GM18519 (cell line): Measurements from ENCODE around the gene GTSF1L.

Experiments used
- ATAC-seq: cut with Tn5 transposase; IDR thresholded peaks from one replicate; pipeline ENCODE4 v1.9.1; 2021; ENCODE audit warnings: mild to moderate bottlenecking, moderate library complexity; ENCODE audit not compliant: unreplicated experiment, low FRiP score

GTSF1L gene

DNA sequence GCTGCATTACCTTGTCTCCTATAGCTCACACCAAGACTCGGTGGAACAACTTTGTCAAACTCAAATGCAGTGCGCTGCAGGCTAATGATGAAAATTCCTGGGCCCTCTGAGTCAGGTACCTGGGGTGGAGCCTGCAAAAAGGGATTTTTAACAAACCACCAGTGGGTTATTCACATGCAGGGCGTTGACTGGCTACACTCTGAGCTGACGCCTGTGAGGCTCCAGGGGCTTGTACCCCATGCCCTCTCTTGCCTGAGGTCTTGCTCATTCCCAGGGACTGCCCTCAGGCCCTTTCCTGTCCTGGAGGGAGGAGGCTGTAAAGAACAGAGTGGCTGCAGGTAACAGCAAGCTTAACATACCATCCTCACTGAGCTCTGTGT, 9.2 kb downstream of the GTSF1L start:
- no peak for ATAC-seq

- no peak for ATAC-seq
These were observed 9.8 kb downstream of the GTSF1L start for GRCh38 chr20:43716757-43717615.

DNA sequence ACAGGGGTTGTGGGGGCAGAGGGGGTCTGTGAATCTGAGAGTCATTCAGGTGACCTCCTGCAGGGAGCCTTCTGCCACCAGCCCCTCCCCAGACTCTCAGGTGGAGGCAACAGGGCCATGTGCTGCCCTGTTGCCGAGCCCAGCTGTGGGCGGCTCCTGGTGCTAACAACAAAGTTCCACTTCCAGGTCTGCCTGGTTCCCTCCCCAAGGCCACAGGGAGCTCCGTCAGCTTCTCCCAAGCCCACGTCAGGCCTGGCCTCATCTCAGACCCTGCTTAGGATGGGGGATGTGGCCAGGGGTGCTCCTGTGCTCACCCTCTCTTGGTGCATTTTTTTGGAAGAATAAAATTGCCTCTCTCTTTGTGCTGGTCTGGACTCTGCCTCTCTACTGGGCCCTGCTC, 10.7 kb downstream of the GTSF1L start:
- ATAC-seq, result no peak

GRCh38 chr20:43715511-43715910, 11.3 kb downstream of the GTSF1L start:
- ATAC-seq, result no peak

GRCh38 chr20:43715044-43715443, 11.8 kb downstream of the GTSF1L start:
- no peak for ATAC-seq

DNA sequence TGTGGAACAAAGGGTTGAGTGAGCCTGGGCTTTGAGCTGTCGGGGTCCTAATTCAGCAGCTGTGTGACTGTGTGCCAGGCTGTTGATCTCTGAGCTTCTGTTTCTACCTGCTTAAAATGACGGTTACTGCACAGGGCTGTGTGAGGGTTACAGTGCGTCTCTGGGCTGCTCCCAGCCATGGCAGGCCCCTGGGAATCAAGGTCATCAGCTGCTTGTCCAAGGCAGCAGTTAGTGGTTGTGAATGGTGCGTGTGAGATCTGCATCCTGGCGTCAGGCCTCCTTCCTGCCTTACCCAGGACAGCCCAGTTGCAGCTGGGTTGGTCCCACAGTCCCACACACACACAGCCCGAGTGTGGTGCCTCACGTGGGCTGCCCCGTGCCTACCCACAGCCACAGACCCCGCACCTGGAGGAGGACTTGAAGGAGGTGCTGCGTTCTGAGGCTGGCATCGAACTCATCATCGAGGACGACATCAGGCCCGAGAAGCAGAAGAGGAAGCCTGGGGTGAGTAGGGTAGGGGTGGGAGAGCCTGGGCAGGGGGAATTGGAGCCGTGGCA, 15.6 kb downstream of the GTSF1L start:
- ATAC-seq, result no peak

DNA sequence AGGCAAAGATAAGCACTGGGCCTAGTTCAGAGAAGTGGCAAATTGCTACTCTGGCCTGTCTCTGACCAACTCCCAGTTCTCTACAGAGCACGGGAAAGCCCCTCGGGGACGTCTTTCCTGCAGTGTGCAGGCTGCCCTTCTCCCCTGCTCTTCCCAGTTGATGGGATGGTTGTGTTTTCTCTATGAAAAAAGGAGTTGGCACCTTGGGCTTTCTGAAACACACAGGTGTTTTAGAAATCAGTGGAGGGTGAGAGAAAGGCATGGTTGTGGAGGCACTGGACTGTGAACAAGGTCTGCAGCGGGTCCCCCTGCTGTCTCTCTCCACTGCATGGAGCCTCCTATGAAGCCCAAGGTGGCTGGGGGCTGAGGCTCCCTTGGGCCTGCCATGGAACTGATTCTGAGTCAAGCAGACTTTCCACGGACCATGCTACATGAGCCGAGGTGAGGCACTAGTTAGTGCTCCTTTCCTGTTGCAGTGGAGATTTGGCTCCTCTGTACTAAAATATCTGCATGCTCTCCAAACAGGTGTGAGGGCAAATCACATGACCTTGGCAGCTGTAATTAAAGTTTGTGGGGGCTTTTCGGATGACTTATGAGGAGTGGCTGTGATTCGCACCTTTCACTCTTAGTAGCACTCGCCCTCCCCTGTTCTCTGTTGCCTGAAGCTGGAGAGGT, 16.3 kb downstream of the GTSF1L start:
- no peak for ATAC-seq

DNA sequence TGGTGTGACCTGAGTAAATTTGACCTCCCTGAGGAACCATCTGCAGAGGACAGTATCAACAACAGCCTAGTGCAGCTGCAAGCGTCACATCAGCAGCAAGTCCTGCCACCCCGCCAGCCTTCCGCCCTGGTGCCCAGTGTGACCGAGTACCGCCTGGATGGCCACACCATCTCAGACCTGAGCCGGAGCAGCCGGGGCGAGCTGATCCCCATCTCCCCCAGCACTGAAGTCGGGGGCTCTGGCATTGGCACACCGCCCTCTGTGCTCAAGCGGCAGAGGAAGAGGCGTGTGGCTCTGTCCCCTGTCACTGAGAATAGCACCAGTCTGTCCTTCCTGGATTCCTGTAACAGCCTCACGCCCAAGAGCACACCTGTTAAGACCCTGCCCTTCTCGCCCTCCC, 24.3 kb downstream of the GTSF1L start:
- no peak for ATAC-seq

GRCh38 chr20:43700627-43701026, 26.2 kb downstream of the GTSF1L start:
- ATAC-seq, result no peak

DNA sequence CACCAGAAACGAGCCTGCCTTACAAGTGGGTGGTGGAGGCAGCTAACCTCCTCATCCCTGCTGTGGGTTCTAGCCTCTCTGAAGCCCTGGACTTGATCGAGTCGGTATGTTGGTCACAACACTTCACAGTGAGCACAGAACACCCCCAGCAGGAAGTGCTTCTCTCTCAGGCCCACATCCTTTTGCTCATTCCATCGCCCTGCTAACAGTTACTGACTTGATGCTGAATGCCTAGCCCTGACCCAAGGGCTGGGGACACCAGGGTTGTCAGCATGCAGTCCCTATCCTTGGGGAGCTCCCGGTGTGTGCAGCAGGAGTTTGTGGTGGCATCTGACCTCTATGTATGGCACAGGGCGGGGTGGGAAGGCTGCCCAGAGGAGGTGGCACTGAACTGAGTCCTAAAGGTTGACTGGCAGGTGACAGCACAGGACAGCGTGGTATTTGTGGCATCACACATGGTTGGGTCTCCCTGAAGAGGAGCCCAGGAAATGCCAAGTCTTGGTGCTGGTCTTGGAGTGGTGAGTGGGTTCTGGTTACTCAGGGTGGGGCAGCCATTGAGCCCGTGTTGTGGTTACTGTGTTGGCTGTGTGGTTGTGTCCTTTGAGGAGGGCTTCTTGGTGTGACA, 26.7 kb downstream of the GTSF1L start:
- no peak for ATAC-seq

- ATAC-seq, result no peak
These were observed 31.2 kb downstream of the GTSF1L start for GRCh38 chr20:43695571-43695970.

GRCh38 chr20:43694763-43695162, 32.0 kb downstream of the GTSF1L start:
- no peak for ATAC-seq

DNA sequence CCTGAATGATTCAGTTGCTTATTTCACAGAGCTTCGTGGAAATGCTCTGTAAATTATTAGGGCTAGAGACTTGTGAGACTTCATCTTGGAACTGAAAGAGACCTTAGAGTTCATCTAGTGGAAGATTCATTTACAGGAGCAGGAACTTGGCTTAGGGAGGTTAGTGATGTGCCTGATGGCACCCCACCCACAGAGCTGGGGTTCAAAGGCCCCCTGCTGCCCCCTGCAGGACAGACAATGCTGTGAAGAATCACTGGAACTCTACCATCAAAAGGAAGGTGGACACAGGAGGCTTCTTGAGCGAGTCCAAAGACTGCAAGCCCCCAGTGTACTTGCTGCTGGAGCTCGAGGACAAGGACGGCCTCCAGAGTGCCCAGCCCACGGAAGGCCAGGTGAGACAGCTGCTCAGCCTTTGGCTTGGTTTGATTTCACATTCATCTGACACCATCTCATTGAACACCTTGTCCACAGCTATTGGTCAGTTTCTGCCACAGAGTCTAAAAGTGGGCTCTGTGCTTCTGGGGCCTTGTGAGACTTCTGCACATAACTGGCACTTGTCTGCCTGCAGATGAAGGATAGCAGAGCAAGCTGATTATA, 34.8 kb downstream of the GTSF1L start:
- no peak for ATAC-seq

DNA sequence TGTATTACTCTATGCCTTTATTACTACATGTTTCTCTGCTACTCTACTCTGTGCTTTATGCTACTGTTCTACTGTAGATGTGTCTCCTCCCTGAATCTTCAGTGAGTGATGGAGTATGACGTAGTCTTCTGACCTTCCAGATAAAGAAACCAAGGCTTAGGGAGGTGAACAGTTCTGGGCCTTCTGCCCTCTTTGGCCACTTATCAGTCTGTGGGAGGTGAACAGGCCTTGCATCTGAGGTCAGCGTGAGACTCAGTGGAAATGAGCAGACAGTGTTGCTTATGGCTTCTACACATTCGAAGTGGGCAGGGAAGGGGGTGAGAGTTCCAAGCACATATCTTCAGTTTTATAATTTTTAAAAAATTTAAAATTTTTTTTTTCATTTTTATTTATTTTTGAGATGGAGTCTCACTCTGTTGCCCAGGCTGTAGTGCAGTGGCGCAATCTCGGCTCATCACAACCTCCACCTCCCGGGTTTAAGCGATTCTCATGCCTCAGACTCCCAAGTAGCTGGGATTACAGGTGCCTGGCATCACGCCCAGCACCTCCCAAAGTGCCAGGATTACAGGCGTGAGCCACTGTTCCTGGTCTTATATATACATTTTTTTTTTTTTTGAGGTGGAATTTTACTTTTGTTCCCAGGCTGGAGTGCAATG, 35.7 kb downstream of the GTSF1L start:
- no peak for ATAC-seq

- no peak for ATAC-seq
These were observed 37.6 kb downstream of the GTSF1L start for GRCh38 chr20:43689165-43689564.

- no peak for ATAC-seq
These were observed 40.0 kb downstream of the GTSF1L start for GRCh38 chr20:43686820-43687219.

GRCh38 chr20:43682446-43682845, 44.4 kb downstream of the GTSF1L start:
- no peak for ATAC-seq

GRCh38 chr20:43681991-43682410, 44.8 kb downstream of the GTSF1L start:
- peak; percentile 90 for ATAC-seq

DNA sequence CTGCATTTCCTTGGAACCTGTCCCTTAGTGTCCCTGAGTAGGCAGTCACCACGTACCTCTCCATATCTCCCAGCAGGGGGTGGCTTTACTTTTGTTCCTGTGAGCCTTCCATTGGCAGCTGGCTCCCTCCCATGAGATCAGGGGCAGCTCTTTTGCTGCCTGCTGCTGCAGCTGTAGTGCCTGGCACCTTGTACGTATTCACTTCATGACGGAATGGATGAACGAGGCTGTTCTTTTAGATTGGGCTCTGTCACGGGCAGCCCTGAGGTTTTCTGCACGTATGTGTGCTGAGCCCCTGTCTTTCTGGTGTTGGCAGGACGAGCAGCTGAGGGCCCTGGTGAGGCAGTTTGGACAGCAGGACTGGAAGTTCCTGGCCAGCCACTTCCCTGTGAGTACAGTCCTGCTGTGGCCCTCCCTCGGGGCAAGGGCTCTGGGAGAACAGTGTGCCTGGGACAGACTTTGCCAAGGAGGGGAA, 45.3 kb downstream of the GTSF1L start:
- no peak for ATAC-seq

DNA sequence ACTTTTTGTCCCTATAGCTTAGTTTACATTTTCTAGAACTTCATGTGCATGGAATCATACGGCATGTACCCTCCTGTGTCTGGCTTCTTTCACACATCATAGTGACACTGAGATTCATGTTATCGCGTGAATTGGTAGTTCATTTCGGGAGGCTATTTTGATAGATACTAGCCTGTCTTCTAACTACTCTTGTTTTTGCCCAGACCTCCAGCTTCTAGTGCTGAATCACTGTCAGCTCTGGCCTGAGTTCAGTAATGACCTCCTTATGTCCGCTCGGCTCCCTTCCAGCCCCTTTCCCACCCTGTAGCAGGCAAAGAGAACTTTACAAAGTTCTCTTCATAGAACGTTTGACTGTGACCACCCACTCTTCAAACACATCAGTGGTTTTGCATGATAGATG, 45.8 kb downstream of the GTSF1L start:
- no peak for ATAC-seq
